OCI-LY1 (cell line): ENCODE results near the gene ATP2B2.

ENCODE experiments used
- CTCF ChIP-seq: fragments of 200-600 bp; sonication (generic), shearing (Covaris generic); IDR thresholded peaks from 2 replicates; pipeline ENCODE4 v1.5.1; 2017; ENCODE audit warnings: mild to moderate bottlenecking, antibody characterized with exemption, low read length, moderate library complexity, mixed read lengths
- EZH2 ChIP-seq: fragments of 200-600 bp; sonication (generic), shearing (Covaris generic); IDR thresholded peaks from 2 replicates; pipeline ENCODE4 v1.8.0; 2017; ENCODE audit warnings: borderline replicate concordance, mixed run types, mild to moderate bottlenecking, antibody characterized with exemption, low read length, moderate library complexity, mixed read lengths

GRCh38 chr3:10442151-10442795 lies 63.1 kb downstream of the ATP2B2 start:
- TF ChIP-seq CTCF (no peak), EZH2 (no peak)
